Upper lobe of right lung (tissue), 1 donor: ENCODE results near the gene CDH7. TPM values are rescaled to one million over a fixed set of nuclear protein-coding genes. Genes with fewer than 3 reads are reported as not detected.

Source experiments
- ATAC-seq: fragments of 200-7000 bp; cut with Tn5 transposase; one replicate; pipeline ENCODE4 v1.9.1; 2020; ENCODE audit warnings: mild to moderate bottlenecking, moderate library complexity
- DNase-seq: peaks from one replicate; pipeline ENCODE4 v3.0.0-alpha.2; 2020
- H3K27ac ChIP-seq: fragments of 200-600 bp; one replicate; pipeline ENCODE4 v1.8.0; 2022
- H3K27me3 ChIP-seq: fragments of 200-600 bp; one replicate; pipeline ENCODE4 v1.8.0; 2022; ENCODE audit warnings: mild to moderate bottlenecking
- H3K36me3 ChIP-seq: fragments of 200-600 bp; one replicate; pipeline ENCODE4 v1.8.0; 2022
- H3K4me1 ChIP-seq: fragments of 200-600 bp; one replicate; pipeline ENCODE4 v1.8.0; 2022
- H3K4me3 ChIP-seq: fragments of 200-600 bp; one replicate; pipeline ENCODE4 v1.8.0; 2022; ENCODE audit warnings: mild to moderate bottlenecking
- H3K9me3 ChIP-seq: fragments of 200-600 bp; one replicate; pipeline ENCODE4 v1.8.0; 2022
- CTCF ChIP-seq: fragments of 200-600 bp; IDR thresholded peaks from one replicate; pipeline ENCODE4 v1.8.0; 2022; ENCODE audit warnings: antibody characterized with exemption
- intact Hi-C: fragments of 100-400 bp; cut with DNase I; formaldehyde crosslinking; loops from one replicate; pipeline ENCODE4 v1.11.0; 2022
- total RNA-seq: library from RNA; stranded (reverse); fragmentation: NEBNext Ultra II Directional; extraction: Animal tissue kit (Norgen Biotek cat#: 25700); gene quantifications from one replicate; pipeline ENCODE4 v1.2.1, GENCODE V29; 2021
- donor health status: DM: no; HTN: yes; CAD: no; lungs with severe emphysema.

CDH7 gene
- total RNA-seq, 1 donor from 2014 or later, result not detected

GRCh38 chr18:65725251-65726050 lies 25.4 kb upstream of the CDH7 start:
- intact Hi-C loops, result no loop called here
- ATAC-seq, result peak; percentile 45
- H3K27ac ChIP-seq, result no peak overlapping the region
- H3K27me3 ChIP-seq, result no peaks in the 10 kb centered on the region
- no peaks in the 10 kb centered on the region for H3K36me3 ChIP-seq
- no peaks in the 10 kb centered on the region for H3K4me1 ChIP-seq
- peak; percentile 37 for TF ChIP-seq CTCF
- no peak overlapping the region for H3K4me3 ChIP-seq
- peak; percentile 63 for DNase-seq
- no peaks in the 10 kb centered on the region for H3K9me3 ChIP-seq

GRCh38 chr18:65735155-65735554 lies 15.7 kb upstream of the CDH7 start:
- intact Hi-C loops, result no loop called here
- no peak for DNase-seq
- H3K4me1 ChIP-seq, result no peaks in the 10 kb centered on the region
- no peaks in the 10 kb centered on the region for H3K36me3 ChIP-seq
- no peaks in the 10 kb centered on the region for H3K9me3 ChIP-seq
- no peak overlapping the region for H3K27ac ChIP-seq
- H3K4me3 ChIP-seq, result no peak overlapping the region
- ATAC-seq, result no peak
- no peaks in the 10 kb centered on the region for H3K27me3 ChIP-seq
- no peak for TF ChIP-seq CTCF

GRCh38 chr18:65737471-65737955 lies 13.3 kb upstream of the CDH7 start:
- Histone ChIP-seq H3K27me3 (no peaks in the 10 kb centered on the region), H3K9me3 (no peaks in the 10 kb centered on the region), H3K36me3 (no peaks in the 10 kb centered on the region), H3K4me1 (no peaks in the 10 kb centered on the region), H3K4me3 (no peak overlapping the region), H3K27ac (no peak overlapping the region)
- ATAC-seq (no peak), DNase-seq (no peak)
- intact Hi-C loops, result no loop called here
- TF ChIP-seq CTCF, result no peak

- no peaks in the 10 kb centered on the region for H3K9me3 ChIP-seq
- no peak overlapping the region for H3K27ac ChIP-seq
- no peaks in the 10 kb centered on the region for H3K4me1 ChIP-seq
- peaks cover 28% of the 10 kb centered on the region for H3K27me3 ChIP-seq
- no peak for DNase-seq
- H3K4me3 ChIP-seq, result no peak overlapping the region
- H3K36me3 ChIP-seq, result no peaks in the 10 kb centered on the region
- no peak for TF ChIP-seq CTCF
- intact Hi-C loops, result no loop called here
- no peak for ATAC-seq
Measured at GRCh38 chr18:65746936-65747335, 3.9 kb upstream of the CDH7 start.

DNA sequence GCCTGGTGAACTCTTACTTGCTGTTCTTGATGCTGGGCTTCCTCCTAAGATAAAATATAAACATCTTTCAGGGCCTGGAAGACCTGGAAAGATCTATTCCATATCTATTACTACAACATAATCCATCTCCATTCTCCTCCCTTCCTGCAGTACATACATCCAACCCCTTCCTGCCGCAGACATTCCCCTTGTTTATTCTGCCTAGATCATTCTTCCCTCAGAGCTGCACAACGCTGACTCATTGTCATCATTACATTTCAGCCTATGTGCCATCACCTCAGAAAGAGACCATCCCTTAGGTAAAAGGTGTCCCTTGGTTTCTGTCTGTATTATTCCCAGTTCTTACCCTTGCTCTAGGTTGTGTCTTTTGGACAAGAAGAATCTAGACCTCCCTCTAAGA lies 2.5 kb upstream of the CDH7 start:
- no peaks in the 10 kb centered on the region for H3K36me3 ChIP-seq
- intact Hi-C loops, result no loop called here
- no peak overlapping the region for H3K27ac ChIP-seq
- H3K9me3 ChIP-seq, result no peaks in the 10 kb centered on the region
- H3K27me3 ChIP-seq, result peaks cover 29% of the 10 kb centered on the region
- DNase-seq (no peak), ATAC-seq (no peak)
- H3K4me3 ChIP-seq, result no peak overlapping the region
- TF ChIP-seq CTCF, result no peak
- no peaks in the 10 kb centered on the region for H3K4me1 ChIP-seq
